IMR-90 (cell line): Measurements from ENCODE around the gene R3HDML. TPM values are rescaled to one million over a fixed set of nuclear protein-coding genes. Genes with fewer than 3 reads are reported as not detected.

Experiments
- ATAC-seq: fragments of 200-7000 bp; cut with Tn5 transposase; 2 replicates; pipeline ENCODE4 v1.9.1; 2020; ENCODE audit warnings: low read depth, mild to moderate bottlenecking, moderate library complexity
- BruUV-seq: library from RNA; stranded (reverse); fragments of 400-500 nt; replicated peaks from 2 replicates; lab custom pipeline; 2021; lab: Mats Ljungman, UMichigan
- CTCF ChIA-PET: fragments of 300-600 bp; formaldehyde crosslinking; extraction: SDS; loops from one replicate; lab custom pipeline; 2021; ENCODE audit warnings: antibody characterized with exemption; lab: Yijun Ruan, JAX
- POLR2A ChIA-PET: fragments of 300-600 bp; sonication (Branson Sonifier 250); formaldehyde crosslinking; loops from one replicate; lab custom pipeline; 2022; ENCODE audit warnings: antibody characterized with exemption; ENCODE audit not compliant: unreplicated experiment; lab: Charles Lee
- DNase-seq: peaks from one replicate; pipeline ENCODE4 v3.0.0; 2013
- H2AFZ ChIP-seq: replicated peaks from 2 replicates; pipeline ENCODE3; 2013; ENCODE audit warnings: low read length, mild to moderate bottlenecking; ENCODE audit not compliant: poor library complexity
- H2AK5ac ChIP-seq: 2 replicates; pipeline ENCODE4 v1.6.1; 2013; ENCODE audit warnings: low read depth, low read length, inconsistent platforms
- H2AK9ac ChIP-seq: replicated peaks from 2 replicates; pipeline ENCODE3; 2013; ENCODE audit warnings: mild to moderate bottlenecking, low read depth, low read length, moderate library complexity; ENCODE audit not compliant: poor library complexity
- H2BK120ac ChIP-seq: 2 replicates; pipeline ENCODE4 v1.6.1; 2013; ENCODE audit warnings: low read depth, low read length, inconsistent platforms
- H2BK15ac ChIP-seq: 3 replicates; pipeline ENCODE4 v1.6.1; 2013; ENCODE audit warnings: low read depth, low read length, inconsistent platforms
- H2BK20ac ChIP-seq: 2 replicates; pipeline ENCODE4 v1.6.1; 2013; ENCODE audit warnings: low read depth, mild to moderate bottlenecking, inconsistent platforms, low read length, moderate library complexity
- H2BK5ac ChIP-seq: 2 replicates; pipeline ENCODE4 v1.6.1; 2013; ENCODE audit warnings: mild to moderate bottlenecking, low read depth, low read length, inconsistent platforms; ENCODE audit not compliant: poor library complexity, severe bottlenecking
- H3K14ac ChIP-seq: replicated peaks from 2 replicates; pipeline ENCODE4 v1.6.1; 2013; ENCODE audit warnings: low read depth, low read length, inconsistent platforms
- H3K18ac ChIP-seq: 2 replicates; pipeline ENCODE4 v1.6.1; 2013; ENCODE audit warnings: low read depth, low read length, control low read depth
- H3K23ac ChIP-seq: 2 replicates; pipeline ENCODE4 v1.6.1; 2013; ENCODE audit warnings: low read depth, low read length, inconsistent platforms
- H3K27ac ChIP-seq: 2 replicates; pipeline ENCODE4 v1.5.1; 2013; ENCODE audit warnings: mild to moderate bottlenecking, control low read depth, low read length; ENCODE audit not compliant: insufficient read depth
- H3K27me3 ChIP-seq: 2 replicates; pipeline ENCODE4 v1.6.1; 2013; ENCODE audit warnings: low read length; ENCODE audit not compliant: control insufficient read depth, insufficient read depth
- H3K36me3 ChIP-seq: 2 replicates; pipeline ENCODE4 v1.6.1; 2013; ENCODE audit warnings: low read length, mixed read lengths; ENCODE audit not compliant: control insufficient read depth, insufficient read depth
- H3K4ac ChIP-seq: 2 replicates; pipeline ENCODE4 v1.6.1; 2013; ENCODE audit warnings: low read depth, low read length, inconsistent platforms
- H3K4me1 ChIP-seq: 2 replicates; pipeline ENCODE4 v1.6.1; 2013; ENCODE audit warnings: low read length, mixed read lengths; ENCODE audit not compliant: control insufficient read depth, insufficient read depth
- H3K4me2 ChIP-seq: 2 replicates; pipeline ENCODE4 v1.6.1; 2013; ENCODE audit warnings: low read depth, mild to moderate bottlenecking, control low read depth, low read length, moderate library complexity
- H3K4me3 ChIP-seq: 2 replicates; pipeline ENCODE4 v1.5.1; 2013; ENCODE audit warnings: low read depth, mild to moderate bottlenecking, control low read depth, low read length, moderate library complexity; ENCODE audit not compliant: insufficient read depth
- H3K56ac ChIP-seq: 2 replicates; pipeline ENCODE4 v1.6.1; 2013; ENCODE audit warnings: low read length, inconsistent platforms; ENCODE audit not compliant: insufficient read depth; ENCODE audit errors: extremely low read depth
- H3K79me1 ChIP-seq, 2 experiments: 2 replicates each; pipeline ENCODE4 v1.6.1; 2013; ENCODE audit warnings: low read length in 2 of 2, inconsistent platforms in 1 of 2, low read depth in 1 of 2
- H3K9ac ChIP-seq: 2 replicates; pipeline ENCODE4 v1.6.1; 2013; ENCODE audit warnings: low read depth, low read length, control low read depth
- H3K9me1 ChIP-seq: 2 replicates; pipeline ENCODE4 v1.6.1; 2013; ENCODE audit warnings: low read length, inconsistent platforms; ENCODE audit not compliant: insufficient read depth
- H3K9me3 ChIP-seq: 2 replicates; pipeline ENCODE4 v1.6.1; 2013; ENCODE audit warnings: low read length; ENCODE audit not compliant: control insufficient read depth, insufficient read depth
- H4K20me1 ChIP-seq: 2 replicates; pipeline ENCODE4 v1.6.1; 2013; ENCODE audit warnings: low read length, inconsistent platforms; ENCODE audit not compliant: insufficient read depth
- H4K5ac ChIP-seq: 2 replicates; pipeline ENCODE4 v1.6.1; 2013; ENCODE audit warnings: mild to moderate bottlenecking, low read depth, low read length, control low read depth
- H4K8ac ChIP-seq, 2 experiments: 2 replicates each; pipeline ENCODE4 v1.6.1; 2013; ENCODE audit warnings: low read depth in 2 of 2, low read length in 2 of 2, control low read depth in 1 of 2, inconsistent platforms in 1 of 2
- H4K91ac ChIP-seq: 2 replicates; pipeline ENCODE4 v1.6.1; 2013; ENCODE audit warnings: low read depth, low read length, inconsistent platforms; ENCODE audit not compliant: insufficient read depth
- BHLHE40 ChIP-seq: fragments of 150-350 bp; IDR thresholded peaks from 2 replicates; pipeline ENCODE4 v1.6.1; 2016; ENCODE audit warnings: mild to moderate bottlenecking, low read depth, low read length
- CEBPB ChIP-seq: IDR thresholded peaks from 2 replicates; pipeline ENCODE4 v1.6.1; 2012; ENCODE audit warnings: low read depth, low read length, improper control_type of control experiment
- CTCF ChIP-seq: conservative IDR thresholded peaks from 2 replicates; pipeline ENCODE4 v1.5.1; 2012; ENCODE audit warnings: mild to moderate bottlenecking, low read depth, low read length, improper control_type of control experiment
- FOS ChIP-seq: fragments of 150-350 bp; IDR thresholded peaks from 2 replicates; pipeline ENCODE4 v1.6.1; 2016; ENCODE audit warnings: low read depth, low read length
- MAFK ChIP-seq: IDR thresholded peaks from 2 replicates; pipeline ENCODE4 v1.6.1; 2012; ENCODE audit warnings: low read depth, low read length, improper control_type of control experiment
- MAZ ChIP-seq: IDR thresholded peaks from 2 replicates; pipeline ENCODE4 v1.6.1; 2012; ENCODE audit warnings: low read depth, mild to moderate bottlenecking, low read length, improper control_type of control experiment, moderate library complexity, borderline replicate concordance
- MXI1 ChIP-seq: IDR thresholded peaks from 2 replicates; pipeline ENCODE4 v1.6.1; 2012; ENCODE audit warnings: low read depth, mild to moderate bottlenecking, low read length, moderate library complexity, borderline replicate concordance
- NFE2L2 ChIP-seq: fragments of 150-350 bp; IDR thresholded peaks from 2 replicates; pipeline ENCODE4 v1.6.1; 2016; ENCODE audit warnings: low read depth, mild to moderate bottlenecking, low read length
- RAD21 ChIP-seq: IDR thresholded peaks from 2 replicates; pipeline ENCODE4 v1.6.1; 2012; ENCODE audit warnings: low read length, improper control_type of control experiment
- RCOR1 ChIP-seq: IDR thresholded peaks from 2 replicates; pipeline ENCODE4 v1.6.1; 2012; ENCODE audit warnings: mild to moderate bottlenecking, low read length, improper control_type of control experiment; ENCODE audit not compliant: insufficient replicate concordance
- RFX5 ChIP-seq: IDR thresholded peaks from 2 replicates; pipeline ENCODE4 v1.8.0; 2012; ENCODE audit warnings: low read depth, mild to moderate bottlenecking, low read length, moderate library complexity
- SMC3 ChIP-seq: fragments of 150-350 bp; IDR thresholded peaks from 2 replicates; pipeline ENCODE4 v1.6.1; 2016; ENCODE audit warnings: low read depth, mild to moderate bottlenecking, antibody characterized with exemption, low read length, moderate library complexity
- WGBS, 2 experiments: methylation state at CpG; one replicate each; pipeline versions ENCODE4 v1.1.5 to v1.1.7; 2013; ENCODE audit warnings: missing lambda C conversion rate in 2 of 2; ENCODE audit not compliant: insufficient read length in 1 of 2; ENCODE audit errors: extremely low coverage in 2 of 2; 5-methylcytosine and 5-hydroxymethylcytosine counted together
- dilution Hi-C: fragments of 300-500 bp; cut with HindIII; formaldehyde crosslinking; loops from one replicate; pipeline ENCODE4 v1.14.3; 2018; ENCODE audit warnings: low sequenced_read_pairs; ENCODE audit not compliant: unreplicated experiment
- in situ Hi-C: fragments of 300-500 bp; cut with MboI; formaldehyde crosslinking; loops from 3 replicates; pipeline ENCODE4 v1.14.3; 2019; ENCODE audit warnings: low sequenced_read_pairs, inconsistent platforms, mixed read lengths
- intact Hi-C: fragments of 100-400 bp; cut with micrococcal nuclease; formaldehyde crosslinking; loops from 2 replicates; pipeline ENCODE4 v1.10.0; 2022
- polyA plus RNA-seq, 3 experiments: library from polyadenylated mRNA; depleted of rRNA; stranded (reverse); fragments of >200 nt; gene quantifications; 2 replicates each; pipeline ENCODE4 v1.2.3, GENCODE V29; 2012; ENCODE audit warnings: low replicate concordance in 1 of 3
- total RNA-seq: library from RNA; depleted of rRNA; stranded (reverse); fragments of >200 nt; gene quantifications from 2 replicates; pipeline ENCODE4 v1.2.3, GENCODE V29; 2012

R3HDML gene
- total and polyA plus RNA-seq, 2 of the 4 experiments (the other 2 are of a cell fraction) = not detected

GRCh38 chr20:44344723-44345122, 7.9 kb downstream of the R3HDML start:
- Histone ChIP-seq H2AFZ (no peak overlapping the region), H2BK5ac (no peak overlapping the region), H3K4me1 (no peaks in the 10 kb centered on the region), H3K9me3 (no peaks in the 10 kb centered on the region), H4K91ac (no peak overlapping the region), H3K27me3 (peaks cover 13% of the 10 kb centered on the region; the same call in 1 of the 2 replicates), H4K20me1 (no peaks in the 10 kb centered on the region), H2BK15ac (no peak overlapping the region), H3K4me2 (no peak overlapping the region), H3K9me1 (no peaks in the 10 kb centered on the region), H4K8ac (no peak overlapping the region), H2AK9ac (no peak overlapping the region), H3K14ac (no peak overlapping the region), H3K27ac (no peak overlapping the region), H3K18ac (no peak overlapping the region), H2AK5ac (no peak overlapping the region), H3K23ac (no peak overlapping the region), H2BK20ac (no peak overlapping the region), H3K79me1 (no peaks in the 10 kb centered on the region), H3K56ac (no peak overlapping the region), H4K5ac (no peak overlapping the region), H2BK120ac (no peak overlapping the region), H3K4me3 (no peak overlapping the region), H3K9ac (no peak overlapping the region), H3K4ac (no peak overlapping the region), H3K36me3 (no peaks in the 10 kb centered on the region)
- dilution Hi-C loops (no loop called here), in situ Hi-C loops (no loop called here), intact Hi-C loops (no loop called here)
- ChIA-PET POLR2A (no interaction called here), CTCF (interaction anchor here (0.6 kb wide), 1 partner anchor 221 kb away, joined by 3 read pairs; no protein-coding TSS in a partner anchor)
- no CpG with 5 or more reads among the region's 4 CpGs for WGBS, 2 experiments
- no peak for DNase-seq
- BruUV-seq = no TSS peak
- TF ChIP-seq MAFK (no peak), CEBPB (no peak), FOS (no peak), SMC3 (no peak), MAZ (no peak), MXI1 (no peak), RAD21 (no peak), NFE2L2 (no peak), BHLHE40 (no peak), CTCF (no peak), RFX5 (no peak), RCOR1 (no peak)
- ATAC-seq = no peak
